HG02798 (cell line): ENCODE results near the gene HES4.
"Not testable (repeated sequence)": the region's sequence is repeated elsewhere in the genome, so short reads cannot be mapped to it uniquely, and the experiment has no call there.

Experiments used
- ATAC-seq: cut with Tn5 transposase; IDR thresholded peaks from one replicate; pipeline ENCODE4 v1.9.1; 2021; ENCODE audit warnings: mild to moderate bottlenecking; ENCODE audit not compliant: unreplicated experiment, poor library complexity

Gene HES4

DNA sequence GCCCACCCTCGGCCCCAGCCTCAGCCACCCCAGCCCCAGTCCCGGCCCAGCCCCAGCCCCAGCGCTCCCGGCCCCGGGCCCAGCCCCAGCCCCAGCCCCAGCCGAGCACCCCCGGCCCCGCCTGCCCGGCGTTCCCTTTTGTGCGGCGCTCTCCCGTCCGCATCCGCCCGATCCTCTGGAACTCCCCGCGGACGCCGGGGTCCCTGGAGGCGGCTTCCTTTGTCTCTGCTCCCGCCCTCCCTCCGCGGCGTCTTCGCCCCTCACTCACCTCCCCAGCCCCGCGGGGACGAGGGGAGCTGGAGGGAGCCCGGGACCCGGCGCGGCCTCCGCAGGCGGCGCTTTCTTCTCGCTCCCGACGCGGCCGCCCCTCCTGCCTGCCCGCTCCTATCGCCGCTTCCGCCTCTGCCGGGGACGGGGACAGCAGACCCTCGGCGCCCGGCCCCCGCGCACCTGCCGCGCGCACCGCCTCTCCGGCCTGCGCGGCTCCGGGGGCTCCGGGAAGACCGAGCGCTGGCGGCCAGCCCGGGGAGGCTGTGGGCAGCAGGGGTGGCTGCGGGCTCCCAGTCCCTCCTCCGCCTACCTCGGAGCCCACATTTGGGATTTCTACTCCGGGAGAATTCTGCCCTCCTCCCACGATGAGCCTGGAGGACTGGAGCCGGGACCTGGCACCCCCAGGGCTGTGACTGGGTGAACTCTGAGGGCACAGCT is 34.0 kb upstream of the HES4 start:
- ATAC-seq = no peak

DNA sequence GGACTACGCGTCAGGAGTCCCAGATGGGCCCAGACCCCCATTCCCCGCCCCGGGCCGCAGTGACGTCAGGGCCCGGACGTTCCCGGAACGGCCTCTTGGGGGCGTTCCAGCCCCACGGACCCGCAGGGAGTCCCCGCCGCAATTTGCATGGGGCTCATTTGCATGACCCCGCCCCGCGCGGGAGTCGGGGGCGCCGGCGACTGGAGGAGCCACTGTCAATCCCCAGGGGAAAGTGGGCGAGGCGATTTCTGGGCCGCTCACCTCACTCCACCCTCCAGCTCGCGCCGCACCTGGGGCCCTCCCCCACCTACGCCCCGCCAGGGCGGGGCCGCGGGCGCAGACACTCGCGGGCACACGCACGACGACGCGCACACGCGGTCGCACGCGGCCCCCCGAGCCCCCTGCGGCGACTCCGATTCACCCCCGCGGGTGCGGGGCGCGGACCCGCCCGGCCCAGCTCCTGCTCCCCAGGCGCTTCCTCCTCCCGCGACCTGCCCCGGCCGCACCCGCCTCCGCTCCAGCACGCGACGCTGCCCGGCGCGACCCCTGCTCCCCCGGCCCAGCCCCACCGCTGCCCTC is 33.2 kb upstream of the HES4 start:
- ATAC-seq = peak; percentile 91

DNA sequence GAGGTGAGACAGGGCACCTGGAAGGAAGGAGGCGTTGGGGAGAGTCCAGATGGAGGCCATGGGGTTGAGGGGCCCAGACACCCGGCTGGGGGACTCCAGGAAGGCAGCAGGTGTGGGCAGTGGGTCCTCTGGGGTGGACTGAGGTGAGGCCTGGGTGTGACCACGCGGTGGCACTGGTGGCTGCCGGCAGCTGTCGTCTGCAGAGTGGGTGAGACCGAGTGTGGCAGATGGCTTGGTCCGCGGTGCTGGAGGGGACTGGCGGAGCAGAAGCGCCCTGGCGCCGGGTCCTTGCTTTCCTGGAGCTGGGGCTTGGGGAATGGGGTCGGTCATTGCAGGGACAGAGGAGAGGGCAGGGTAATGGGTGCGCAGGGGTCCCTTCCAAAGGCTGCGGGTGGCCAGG is 32.5 kb upstream of the HES4 start:
- ATAC-seq = no peak

DNA sequence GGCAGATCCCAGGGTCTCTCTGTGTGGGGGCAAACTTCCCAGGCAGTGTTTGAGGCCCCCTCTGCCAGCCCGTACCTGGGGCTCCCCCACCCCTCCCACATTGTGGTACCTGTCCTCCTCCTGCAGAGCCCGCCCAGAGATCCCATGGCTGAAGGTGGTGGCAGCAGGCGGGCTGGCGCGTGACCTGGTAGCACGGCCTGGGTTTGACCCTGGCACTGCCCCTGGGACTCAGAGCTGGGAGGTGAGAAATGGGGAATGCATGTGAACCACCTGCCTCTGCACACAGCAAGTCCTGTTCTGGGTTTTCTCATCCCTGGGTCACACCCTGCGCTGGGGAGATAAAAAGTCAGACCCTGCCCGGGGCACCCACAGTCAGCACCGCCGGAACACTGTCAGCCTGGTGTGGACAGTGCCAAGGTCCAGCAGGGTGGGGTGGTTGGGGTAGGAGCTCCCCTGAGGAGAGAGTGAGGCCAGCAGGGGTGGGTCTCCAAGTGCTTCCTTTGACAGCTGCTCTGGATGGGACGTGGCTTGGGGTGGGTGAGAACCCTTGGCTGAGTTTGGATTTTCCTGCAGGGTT is 31.9 kb upstream of the HES4 start:
- ATAC-seq = no peak

DNA sequence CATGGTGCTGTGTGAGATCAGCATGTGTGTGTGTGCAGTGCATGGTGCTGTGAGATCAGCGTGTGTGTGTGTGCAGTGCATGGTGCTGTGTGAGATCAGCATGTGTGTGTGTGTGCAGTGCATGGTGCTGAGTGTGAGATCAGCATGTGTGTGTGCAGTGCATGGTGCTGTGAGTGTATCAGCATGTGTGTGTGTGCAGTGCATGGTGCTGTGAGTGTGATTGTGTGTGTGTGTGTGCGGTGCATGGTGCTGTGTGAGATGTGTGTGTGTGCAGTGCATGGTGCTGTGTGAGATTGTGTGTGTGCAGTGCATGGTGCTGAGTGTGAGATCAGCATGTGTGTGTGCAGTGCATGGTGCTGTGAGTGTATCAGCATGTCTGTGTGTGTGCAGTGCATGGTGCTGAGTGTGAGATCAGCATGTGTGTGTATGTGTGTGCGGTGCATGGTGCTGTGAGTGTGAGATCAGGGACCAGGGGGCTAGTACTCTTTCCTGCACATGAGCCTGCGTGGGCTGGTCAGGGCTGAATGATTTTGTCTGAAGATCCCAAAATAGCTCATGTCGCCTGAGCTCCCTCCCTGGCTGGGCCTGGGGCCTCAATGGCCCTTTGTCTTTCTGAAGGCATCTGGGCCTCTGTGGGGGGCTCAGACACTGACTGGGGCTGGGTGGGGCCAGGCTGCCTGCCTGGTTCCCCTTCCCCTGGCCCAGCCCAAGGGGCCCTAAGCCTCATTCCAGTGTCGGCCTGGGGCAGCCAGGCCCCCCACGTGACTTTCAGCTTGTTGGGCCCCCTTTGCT is 31.2 kb upstream of the HES4 start:
- ATAC-seq = not testable (repeated sequence)

DNA sequence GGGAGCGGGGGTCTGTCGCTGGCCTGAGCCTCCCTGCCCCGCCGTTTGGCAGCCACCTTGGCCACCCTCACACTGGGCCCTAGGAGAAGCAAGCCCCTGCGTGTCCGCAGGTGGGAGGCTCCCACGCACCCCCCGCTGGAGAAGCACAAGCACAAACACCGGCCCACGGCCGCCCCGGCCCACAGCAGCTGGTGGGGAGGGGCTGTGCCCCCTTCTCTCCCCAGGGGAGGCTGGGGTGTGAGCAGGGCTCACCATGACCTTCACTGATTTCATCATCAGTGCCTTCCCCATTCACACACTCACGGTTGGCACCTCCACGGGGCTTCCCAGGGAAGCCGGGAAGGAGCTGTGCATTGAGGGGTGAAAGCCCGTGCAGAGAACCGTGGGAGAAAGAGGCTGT is 27.9 kb upstream of the HES4 start:
- no peak for ATAC-seq

DNA sequence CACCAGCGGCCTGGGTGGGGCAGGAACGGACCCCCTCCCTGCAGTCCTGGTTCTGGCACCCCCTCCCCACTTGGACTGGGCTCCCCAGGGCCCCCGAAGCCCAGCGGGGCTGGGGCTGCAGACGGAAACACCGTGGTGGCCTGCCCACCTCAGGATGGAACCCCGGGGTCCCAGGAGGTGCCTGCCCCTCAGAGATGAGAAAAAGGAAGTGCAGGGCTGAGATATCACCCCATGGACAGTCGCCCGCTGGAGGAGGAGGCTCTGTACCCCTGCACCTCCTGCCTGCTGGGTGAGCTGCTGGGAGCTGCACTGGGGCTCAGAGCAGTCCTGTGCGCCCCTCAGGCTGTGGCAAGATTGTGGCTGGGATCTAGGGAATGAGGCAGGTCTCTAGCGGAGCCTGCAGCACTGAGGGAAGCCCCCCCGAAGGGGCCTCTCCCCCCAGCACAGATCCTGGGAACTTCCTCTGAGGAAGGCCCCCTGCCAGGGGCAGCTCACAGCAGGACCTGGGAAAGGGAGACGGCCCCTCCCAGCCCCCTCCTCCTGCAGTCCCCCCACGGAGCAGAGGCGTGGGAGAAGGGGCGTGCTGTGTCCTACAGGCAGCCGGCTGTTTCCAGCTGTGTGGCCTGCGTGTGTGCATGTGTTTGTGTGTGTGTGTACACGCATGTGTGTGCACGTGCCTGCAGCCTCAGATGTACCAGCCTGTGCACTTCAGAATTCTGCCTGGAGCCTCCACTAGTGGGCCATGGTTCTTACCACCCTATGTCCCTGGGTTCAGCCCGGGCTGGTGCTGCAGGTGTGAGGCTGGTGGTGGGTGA is 26.9 kb upstream of the HES4 start:
- no peak for ATAC-seq

DNA sequence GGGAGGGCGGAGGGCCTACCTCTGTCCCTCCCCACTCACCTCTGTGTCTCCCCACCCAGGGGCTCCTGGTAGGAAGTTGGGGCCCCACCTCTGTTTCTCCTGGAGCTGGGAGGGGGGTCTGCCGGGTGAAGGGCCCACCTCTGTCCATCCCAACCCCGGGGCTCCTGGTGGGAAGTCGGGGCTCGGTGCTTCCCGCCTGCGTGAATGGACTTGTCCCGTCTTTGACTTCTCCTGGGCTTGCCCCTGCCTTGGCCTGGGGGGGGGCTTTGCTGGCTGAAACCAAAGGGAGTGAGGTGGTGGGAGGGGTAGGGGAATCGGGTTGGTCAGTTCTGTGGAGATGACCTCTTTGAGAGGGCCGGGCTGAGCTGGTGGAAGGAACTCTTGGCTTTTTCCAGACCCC is 25.8 kb upstream of the HES4 start:
- ATAC-seq = no peak

DNA sequence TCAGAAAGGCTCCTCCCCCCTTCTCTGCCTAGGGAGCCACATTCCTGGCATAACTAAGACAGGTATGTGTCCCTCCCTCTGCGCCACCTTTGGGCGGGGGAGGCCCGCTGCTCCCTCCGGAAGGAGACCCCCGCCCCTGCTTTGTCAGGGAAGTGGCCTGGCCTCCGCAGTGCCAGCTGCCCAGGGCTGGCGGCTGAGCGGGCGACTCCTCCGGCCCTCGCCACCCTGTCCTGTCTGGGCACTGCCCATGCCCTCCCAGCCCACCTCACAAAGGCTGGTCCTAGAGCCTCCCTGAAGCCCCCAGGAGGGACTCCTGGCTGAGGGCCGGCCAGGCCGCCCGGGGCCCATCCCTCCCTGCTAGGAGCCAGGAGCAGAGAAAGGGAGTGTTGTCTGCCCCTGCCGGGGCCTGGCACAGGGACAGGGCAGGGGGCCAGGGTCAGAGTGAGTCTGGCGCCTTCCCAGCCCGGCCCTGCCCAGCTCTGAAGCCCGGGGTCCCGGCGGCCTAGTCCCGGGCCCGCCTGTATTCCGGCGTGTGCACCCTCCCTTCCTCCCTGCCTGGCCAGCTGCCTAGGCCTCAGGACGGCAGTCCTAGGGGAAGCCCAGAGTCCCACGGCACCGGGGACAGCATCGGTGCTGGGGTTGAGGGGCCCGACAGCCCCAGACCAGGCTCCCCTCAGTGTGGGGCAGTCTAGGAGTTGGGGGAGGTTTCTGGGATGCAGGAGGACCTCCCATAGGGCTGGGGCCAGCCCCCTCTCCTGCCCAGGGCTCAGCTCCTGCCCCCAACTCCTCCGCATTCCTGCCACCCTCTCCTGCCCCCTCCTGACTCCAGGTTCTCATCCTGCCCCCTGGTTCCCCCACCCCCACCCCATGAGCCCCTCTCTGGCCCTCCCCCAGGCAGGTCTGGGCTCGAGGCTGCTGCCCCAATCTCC is 25.1 kb upstream of the HES4 start:
- no peak for ATAC-seq

DNA sequence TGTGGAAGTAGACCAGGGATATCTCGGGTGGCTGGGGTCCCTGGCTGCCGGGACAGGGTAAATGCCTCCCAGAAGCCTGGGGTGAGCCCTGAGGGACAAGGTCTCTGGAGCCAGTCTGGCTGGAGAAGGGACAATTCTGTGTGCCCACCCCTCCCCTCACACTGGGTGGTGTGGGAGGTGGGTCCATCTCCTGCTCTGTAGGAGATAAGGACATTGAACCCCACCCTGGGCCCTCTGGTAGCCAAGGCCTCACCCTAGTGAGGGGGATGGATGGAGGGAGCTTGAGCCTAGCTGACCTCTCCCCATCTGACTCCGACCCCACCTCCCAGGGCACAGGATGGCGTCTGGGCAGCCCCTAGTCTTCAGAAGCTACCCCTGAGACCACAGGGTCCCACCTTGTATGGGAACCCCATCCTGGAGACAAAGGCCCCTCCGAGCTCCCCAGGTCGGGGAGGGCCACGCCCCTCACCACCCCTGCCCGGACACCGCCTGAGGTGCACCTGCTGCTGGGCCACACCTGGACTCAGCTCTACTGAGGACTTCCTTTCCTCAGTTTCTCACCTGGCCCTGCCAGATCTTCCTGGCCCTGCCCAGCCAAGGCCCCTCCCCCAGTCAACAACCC is 24.4 kb upstream of the HES4 start:
- no peak for ATAC-seq

DNA sequence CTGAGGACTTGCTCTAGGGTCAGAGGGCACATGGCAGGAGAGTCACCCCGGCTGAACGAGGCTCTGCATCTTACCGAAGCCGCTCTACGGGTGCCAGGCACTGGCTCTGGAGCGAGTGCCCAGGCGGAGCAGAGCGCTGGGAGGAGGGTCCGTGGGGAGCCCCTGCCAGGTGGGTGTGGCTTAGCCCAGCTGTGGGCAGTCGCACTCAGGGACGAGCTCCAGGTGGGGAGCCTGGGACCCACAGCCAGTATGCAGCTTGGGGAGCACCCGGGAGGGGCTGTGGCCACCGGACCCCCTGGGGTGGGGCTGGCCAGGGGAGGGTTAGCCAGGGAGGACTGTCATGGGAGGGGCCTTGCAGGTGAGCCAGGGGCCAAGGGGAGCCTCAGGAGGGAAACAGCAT is 23.8 kb upstream of the HES4 start:
- ATAC-seq = no peak

DNA sequence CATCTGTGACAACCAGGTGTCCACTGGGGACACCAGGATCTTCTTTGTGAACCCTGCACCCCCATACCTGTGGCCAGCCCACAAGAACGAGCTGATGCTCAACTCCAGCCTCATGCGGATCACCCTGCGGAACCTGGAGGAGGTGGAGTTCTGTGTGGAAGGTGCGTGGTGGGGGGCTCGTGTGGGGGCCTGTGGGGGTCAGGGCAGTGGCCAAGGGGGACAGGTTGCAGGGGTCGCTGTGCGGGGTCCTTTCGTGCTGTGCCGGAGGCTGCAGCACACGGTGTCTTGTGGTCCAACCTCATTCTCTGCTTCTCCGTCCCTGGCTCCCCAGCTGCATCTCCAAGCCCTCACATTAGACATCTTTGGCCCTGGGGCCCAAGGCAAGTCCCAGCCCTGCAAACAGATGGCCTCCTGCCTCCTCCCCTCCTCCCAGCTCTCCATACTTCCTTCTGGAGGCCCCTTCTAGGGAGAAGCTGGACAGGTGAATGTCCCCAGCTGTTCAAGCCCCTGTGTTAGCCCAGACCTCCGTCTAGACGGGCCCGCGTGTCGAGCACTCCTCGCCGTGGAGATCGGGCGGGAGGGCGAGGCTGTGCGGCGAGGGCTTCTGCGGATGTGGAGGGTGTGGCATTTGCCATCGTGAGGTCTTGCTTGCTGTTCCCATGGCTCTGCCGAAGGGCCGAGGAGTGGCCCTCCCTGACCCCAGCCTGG is 22.6 kb upstream of the HES4 start:
- no peak for ATAC-seq

DNA sequence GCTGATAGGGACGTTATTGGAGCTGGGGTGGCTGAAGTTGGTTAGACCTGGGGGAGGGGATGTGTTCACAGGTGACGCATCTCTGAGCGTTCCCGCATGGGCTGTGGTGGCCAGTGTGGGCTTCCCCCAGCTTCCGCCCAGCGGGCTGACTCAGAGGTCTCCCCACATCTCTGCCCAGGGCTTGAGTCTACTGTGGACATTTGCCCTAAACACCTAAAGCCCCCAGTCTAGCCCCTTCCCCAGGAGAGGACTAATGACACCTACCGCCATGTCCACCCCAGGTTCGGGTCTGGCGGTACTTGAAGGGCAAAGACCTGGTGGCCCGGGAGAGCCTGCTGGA is 22.0 kb upstream of the HES4 start:
- ATAC-seq = no peak

DNA sequence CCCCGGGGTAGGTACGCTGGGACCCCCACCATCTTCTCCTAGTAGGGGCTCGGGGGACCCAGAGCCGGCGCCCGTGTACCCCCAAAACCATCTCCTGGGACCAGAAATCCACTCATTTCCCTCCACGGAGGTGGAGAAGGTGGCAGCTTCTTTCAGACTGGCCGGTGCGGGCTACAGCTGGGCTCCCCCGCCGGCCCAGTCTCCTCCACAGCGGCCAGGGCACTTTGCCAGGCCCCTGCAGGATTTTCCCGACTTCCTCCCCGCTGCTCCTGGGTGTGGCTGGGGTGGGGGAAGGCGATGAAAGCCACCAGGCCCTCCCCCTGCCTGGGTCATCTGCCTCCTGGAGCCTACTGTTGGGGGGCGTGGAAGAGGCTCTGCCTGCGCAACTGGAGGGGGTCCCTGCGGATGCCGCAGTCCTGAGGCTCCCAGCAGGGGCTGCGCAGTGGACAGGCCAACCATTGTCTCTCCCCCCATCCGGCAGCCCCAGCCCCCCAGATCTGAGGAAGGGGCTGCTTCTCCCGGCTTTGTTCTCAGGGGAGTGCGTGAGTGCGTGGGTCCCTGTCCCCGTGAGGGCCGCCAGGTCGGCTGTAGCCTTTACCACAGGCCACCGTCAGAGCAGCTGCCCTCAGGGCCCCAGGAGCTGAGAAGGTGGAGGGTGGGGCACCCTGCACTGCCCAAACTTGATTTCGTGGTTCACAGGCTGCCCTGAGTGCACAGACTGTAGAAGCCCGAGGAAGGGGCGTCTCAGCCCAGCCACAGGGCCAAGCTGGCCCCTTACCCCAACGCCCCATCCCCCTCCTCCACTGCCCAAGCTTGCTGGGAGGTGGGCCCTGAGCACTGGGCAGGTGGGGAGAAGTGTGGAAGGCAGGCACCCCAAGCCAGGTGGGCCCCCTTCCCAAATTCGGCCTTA is 21.4 kb upstream of the HES4 start:
- ATAC-seq = no peak

DNA sequence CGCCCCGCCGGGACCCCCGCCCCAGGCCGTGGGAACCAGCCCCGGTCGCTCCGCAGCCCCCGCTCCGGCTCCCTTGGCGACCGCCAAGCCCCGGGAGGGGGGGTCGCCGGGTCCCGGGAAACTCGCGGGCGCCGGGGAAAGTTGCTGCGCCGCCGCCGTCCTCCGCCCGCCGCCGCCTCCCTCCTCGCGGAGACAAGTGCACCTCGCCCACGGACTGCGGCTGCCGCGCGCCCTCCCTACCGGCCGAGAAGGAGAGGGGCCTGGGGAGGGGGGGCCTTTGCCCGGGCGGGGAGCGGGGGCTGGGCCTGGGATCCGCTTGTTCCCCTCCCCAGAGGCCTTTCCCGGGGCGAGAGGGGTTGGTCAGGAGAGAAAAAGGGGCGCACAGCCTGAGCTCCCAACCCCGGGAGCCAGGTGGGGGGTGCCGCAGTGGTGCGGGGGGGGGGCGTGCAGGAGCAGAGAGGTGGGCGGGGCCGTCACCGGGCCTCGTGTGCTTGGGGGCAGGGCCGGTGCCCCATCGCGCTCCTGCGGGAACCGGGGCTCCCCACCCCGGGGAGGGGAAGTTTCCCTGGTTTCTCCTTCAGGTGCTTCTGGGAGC is 20.6 kb upstream of the HES4 start:
- peak; percentile 13 for ATAC-seq

DNA sequence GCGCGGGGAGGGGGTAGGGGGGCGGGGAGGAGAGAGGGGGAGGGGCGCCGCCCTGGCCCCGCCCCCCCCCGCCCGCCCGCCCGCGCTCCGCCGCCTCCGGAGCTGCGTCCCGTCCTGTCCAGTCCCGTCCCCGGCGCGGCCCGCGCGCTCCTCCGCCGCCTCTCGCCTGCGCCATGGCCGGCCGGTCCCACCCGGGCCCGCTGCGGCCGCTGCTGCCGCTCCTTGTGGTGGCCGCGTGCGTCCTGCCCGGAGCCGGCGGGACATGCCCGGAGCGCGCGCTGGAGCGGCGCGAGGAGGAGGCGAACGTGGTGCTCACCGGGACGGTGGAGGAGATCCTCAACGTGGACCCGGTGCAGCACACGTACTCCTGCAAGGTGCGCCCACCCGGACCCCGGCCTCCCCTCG is 20.1 kb upstream of the HES4 start, which contains the start of gene AGRN:
Gene AGRN, plus strand, starts transcription at position 121 of the 405 bp plus-strand sequence. Its CDS starts 53 bp downstream, at position 174.
- peak; percentile 28 for ATAC-seq
